T47D (cell line): ENCODE data around the gene TMEM256.

ENCODE experiments used
- DNase-seq, 2 experiments: peaks; one replicate each; pipeline versions ENCODE4 v3.0.0 to v3.0.0-alpha.2; 2011 to 2012; ENCODE audit warnings: low read depth in 1 of 2, low spot score in 1 of 2
- JUND ChIP-seq: IDR thresholded peaks from 2 replicates; pipeline ENCODE4 v1.6.1; 2012; ENCODE audit warnings: low read depth
- in situ Hi-C: cut with HindIII; loops from 2 replicates; pipeline ENCODE4 v1.10.0; 2016; ENCODE audit warnings: low sequenced_read_pairs, low pct_unique_long_range_greater_than_20kb

TMEM256 gene

GRCh38 chr17:7398612-7399011 is 5.3 kb downstream of the TMEM256 start:
- no peak for TF ChIP-seq JUND
- in situ Hi-C loops: no loop called here
- DNase-seq: no peak

- in situ Hi-C loops: no loop called here
- TF ChIP-seq JUND: no peak
- DNase-seq: no peak
Observed at GRCh38 chr17:7396147-7396546, 7.8 kb downstream of the TMEM256 start.

GRCh38 chr17:7394452-7395191 is 9.3 kb downstream of the TMEM256 start, which contains the start of gene PLSCR3:
Gene PLSCR3 (minus strand): TSS chr17:7394525. CDS start chr17:7394110, 415 bp downstream.
- DNase-seq: peak; percentile 84 to 89
- in situ Hi-C loops: no loop called here
- TF ChIP-seq JUND: no peak

GRCh38 chr17:7393613-7394451 is 10.1 kb downstream of the TMEM256 start:
- DNase-seq: peak; percentile 26 to 51
- no peak for TF ChIP-seq JUND
- in situ Hi-C loops: no loop called here

GRCh38 chr17:7392696-7393612 is 10.9 kb downstream of the TMEM256 start:
- DNase-seq: no peak
- in situ Hi-C loops: no loop called here
- no peak for TF ChIP-seq JUND

GRCh38 chr17:7391307-7391706 is 12.6 kb downstream of the TMEM256 start:
- no peak for TF ChIP-seq JUND
- no peak for DNase-seq
- in situ Hi-C loops: no loop called here

GRCh38 chr17:7389924-7390910 is 13.7 kb downstream of the TMEM256 start:
- no peak for TF ChIP-seq JUND
- no peak for DNase-seq
- in situ Hi-C loops: no loop called here

GRCh38 chr17:7388856-7389255 is 15.0 kb downstream of the TMEM256 start:
- no peak for DNase-seq
- no peak for TF ChIP-seq JUND
- in situ Hi-C loops: no loop called here

GRCh38 chr17:7384489-7385081 is 19.3 kb downstream of the TMEM256 start:
- TF ChIP-seq JUND: no peak
- DNase-seq: no peak
- in situ Hi-C loops: no loop called here

GRCh38 chr17:7383742-7384488 is 20.0 kb downstream of the TMEM256 start:
- no peak for TF ChIP-seq JUND
- in situ Hi-C loops: no loop called here
- no peak for DNase-seq
